Transverse colon (tissue), 4 donors: ENCODE data around the gene TMEM209. TPM values are rescaled to one million over a fixed set of nuclear protein-coding genes. Genes with fewer than 3 reads are reported as not detected.

Experiments used
- DNase-seq: peaks from one replicate; pipeline ENCODE4 v3.0.0-alpha.2; 2019
- H3K27ac ChIP-seq, 4 donors: fragments of 200-600 bp; sonication (generic); 2 replicates each; pipeline ENCODE4 v1.5.1; 2016 to 2018; ENCODE audit warnings: inconsistent platforms in 4 of 4
- H3K27me3 ChIP-seq: fragments of 200-600 bp; sonication (generic); 2 replicates; pipeline ENCODE4 v1.5.1; 2017; ENCODE audit warnings: inconsistent platforms
- H3K36me3 ChIP-seq, 4 donors: fragments of 200-600 bp; sonication (generic); 2 replicates each; pipeline ENCODE4 v1.5.1; 2017 to 2019; ENCODE audit warnings: inconsistent platforms in 4 of 4
- H3K4me1 ChIP-seq, 4 donors: fragments of 200-600 bp; sonication (generic); 2 replicates each; pipeline ENCODE4 v1.5.1; 2017 to 2020; ENCODE audit warnings: inconsistent platforms in 4 of 4
- H3K4me3 ChIP-seq, 4 donors: fragments of 200-600 bp; sonication (generic); 1 replicate in 1 of 4; 2 replicates in 3 of 4; pipeline versions ENCODE4 v1.5.1 to v1.6.1; 2017 to 2019; ENCODE audit warnings: inconsistent platforms in 4 of 4
- H3K9me3 ChIP-seq, 2 donors: fragments of 200-600 bp; sonication (generic); 2 replicates each; pipeline ENCODE4 v1.5.1; 2017 to 2019; ENCODE audit warnings: inconsistent platforms in 2 of 2
- CTCF ChIP-seq, 5 experiments: fragments of 200-600 bp in 3 of 5; fragments of 450-650 bp in 2 of 5; sonication (generic) in 3 of 5; IDR thresholded peaks; 1 replicate in 2 of 5; 2 replicates in 3 of 5; pipeline ENCODE4 v1.5.1; 2016 to 2017; ENCODE audit warnings: antibody characterized with exemption in 5 of 5, inconsistent platforms in 3 of 5, mild to moderate bottlenecking in 2 of 5, moderate library complexity in 1 of 5
- EP300 ChIP-seq: sonication (generic); formaldehyde crosslinking; IDR thresholded peaks from one replicate; pipeline ENCODE4 v1.6.1; 2017; ENCODE audit warnings: antibody characterized with exemption, low read depth
- POLR2A ChIP-seq: fragments of 450-650 bp; IDR thresholded peaks from one replicate; pipeline ENCODE4 v1.6.1; 2016; ENCODE audit warnings: antibody characterized with exemption, mild to moderate bottlenecking, moderate library complexity
- POLR2AphosphoS5 ChIP-seq, 3 donors: sonication (generic); formaldehyde crosslinking; IDR thresholded peaks; one replicate each; pipeline ENCODE4 v1.6.1; 2016; ENCODE audit warnings: antibody characterized with exemption in 3 of 3
- WGBS, 2 donors: methylation state at CpG; one replicate each; pipeline ENCODE4 v1.1.5; 2018; ENCODE audit warnings: low coverage in 1 of 2; 5-methylcytosine and 5-hydroxymethylcytosine counted together
- in situ Hi-C, 4 donors: fragments of 200-750 bp; cut with MboI; loops; one replicate each; pipeline versions ENCODE4 v1.15.0 to v1.15.1; 2017; ENCODE audit warnings: low sequenced_read_pairs in 3 of 4, low pct_ligation_motif_present in 1 of 4, low pct_unique_long_range_greater_than_20kb in 1 of 4
- intact Hi-C: fragments of 100-400 bp; cut with DNase I; formaldehyde crosslinking; loops from one replicate; pipeline ENCODE4 v1.15.1; 2023; ENCODE audit warnings: low total_unique reads
- total RNA-seq, 4 donors: library from RNA; depleted of rRNA; stranded (reverse); fragments of >200 nt; gene quantifications; one replicate each; pipeline ENCODE4 v1.1.0, GENCODE V29; 2016

The TMEM209 gene
- total RNA-seq, 4 donors from 2014 or later = 8.6 to 57.5 (median 17.8) TPM

- no peak overlapping the region for H3K4me3 ChIP-seq
- no peak overlapping the region for H3K27ac ChIP-seq
- H3K36me3 ChIP-seq = peaks cover 0 to 61% (median 29%) of the 10 kb centered on the region in 4 donors
- DNase-seq = no peak
- H3K9me3 ChIP-seq = no peaks in the 10 kb centered on the region
- intact Hi-C loops (no loop called here), in situ Hi-C loops (no loop called here)
- TF ChIP-seq CTCF (IDR thresholded peaks at IDR 0.05) (no peak), EP300 (no peak), POLR2A (no peak), POLR2AphosphoS5 (IDR thresholded peaks at IDR 0.05) (no peak)
- WGBS, 2 donors = 74 to 79% methylated on average over 2 of the region's 2 CpGs
- H3K27me3 ChIP-seq = no peaks in the 10 kb centered on the region
- peaks cover 0 to 3% (median 0%) of the 10 kb centered on the region in 4 donors for H3K4me1 ChIP-seq
These were observed 24.0 kb downstream of the TMEM209 start for GRCh38 chr7:130181263-130181605.

GRCh38 chr7:130180571-130181262 is 24.5 kb downstream of the TMEM209 start:
- in situ Hi-C loops = no loop called here
- TF ChIP-seq POLR2AphosphoS5 (IDR thresholded peaks at IDR 0.05) = no peak
- no peak for TF ChIP-seq POLR2A
- no peak for TF ChIP-seq CTCF (IDR thresholded peaks at IDR 0.05)
- TF ChIP-seq EP300 = no peak
- H3K36me3 ChIP-seq = peaks cover 0 to 62% (median 29%) of the 10 kb centered on the region in 4 donors

GRCh38 chr7:130179631-130180030 is 25.6 kb downstream of the TMEM209 start:
- intact Hi-C loops (no loop called here), in situ Hi-C loops (no loop called here)
- Histone ChIP-seq H3K27ac (no peak overlapping the region), H3K36me3 (peaks cover 0 to 63% (median 30%) of the 10 kb centered on the region in 4 donors), H3K4me1 (no peaks in the 10 kb centered on the region), H3K4me3 (no peak overlapping the region), H3K9me3 (no peaks in the 10 kb centered on the region), H3K27me3 (no peaks in the 10 kb centered on the region)
- no peak for TF ChIP-seq POLR2AphosphoS5 (IDR thresholded peaks at IDR 0.05)
- no peak for TF ChIP-seq POLR2A
- TF ChIP-seq EP300 = no peak
- DNase-seq = no peak
- WGBS, 2 donors = 94 to 100% methylated on average over 2 of the region's 2 CpGs

More at GRCh38 chr7:130180571-130181262, 24.5 kb downstream of the TMEM209 start:
- intact Hi-C loops = no loop called here
- no peak overlapping the region for H3K4me3 ChIP-seq
- H3K27me3 ChIP-seq = no peaks in the 10 kb centered on the region
- H3K4me1 ChIP-seq = peaks cover 0 to 3% (median 0%) of the 10 kb centered on the region in 4 donors
- H3K9me3 ChIP-seq = no peaks in the 10 kb centered on the region
- 85 to 93% methylated on average over 3 to 9 of the region's 9 CpGs for WGBS, 2 donors
- no peak overlapping the region for H3K27ac ChIP-seq
- DNase-seq = no peak

- H3K9me3 ChIP-seq = no peaks in the 10 kb centered on the region
- intact Hi-C loops = no loop called here
- no peak overlapping the region for H3K27ac ChIP-seq
- no peak for TF ChIP-seq CTCF (IDR thresholded peaks at IDR 0.05)
- TF ChIP-seq POLR2A = no peak
- TF ChIP-seq EP300 = no peak
- TF ChIP-seq POLR2AphosphoS5 (IDR thresholded peaks at IDR 0.05) = no peak
- no peak overlapping the region for H3K4me3 ChIP-seq
- peaks cover 0 to 57% (median 27%) of the 10 kb centered on the region in 4 donors for H3K36me3 ChIP-seq
- in situ Hi-C loops = no loop called here
- no peak for DNase-seq
- no peaks in the 10 kb centered on the region for H3K27me3 ChIP-seq
- H3K4me1 ChIP-seq = no peaks in the 10 kb centered on the region
- 92 to 93% methylated on average over 4 of the region's 4 CpGs for WGBS, 2 donors
These were observed 27.0 kb downstream of the TMEM209 start for GRCh38 chr7:130178251-130178650.
